SIG-M5 (cell line): ENCODE data around the gene INMT.

Experiments
- DNase-seq: peaks from one replicate; lab custom pipeline; 2025; lab: John Stamatoyannopoulos, UW

The INMT gene

DNA sequence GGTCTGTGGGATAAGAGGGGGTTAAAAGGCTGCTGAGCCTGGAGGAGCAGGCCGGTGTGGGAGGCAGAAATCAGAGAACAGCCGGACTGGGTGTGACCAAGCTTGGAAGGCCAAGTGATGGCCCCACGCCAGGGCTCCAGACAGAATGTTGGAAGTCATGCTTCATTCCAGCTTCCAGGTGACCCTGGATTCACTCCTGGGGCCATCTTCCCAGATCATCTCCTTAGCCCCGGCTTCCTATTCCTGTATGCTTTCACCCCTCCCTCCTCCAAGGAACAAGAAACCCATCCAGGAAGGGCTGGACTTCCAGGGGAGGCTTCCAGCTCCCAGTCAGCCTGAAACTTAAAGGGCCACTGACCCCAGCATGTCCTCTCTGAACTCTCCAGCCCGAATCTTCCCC is 1.0 kb downstream of the INMT start:
- no peak for DNase-seq

- no peak for DNase-seq
Measured at GRCh38 chr7:30754315-30754877, 2.5 kb downstream of the INMT start.

DNA sequence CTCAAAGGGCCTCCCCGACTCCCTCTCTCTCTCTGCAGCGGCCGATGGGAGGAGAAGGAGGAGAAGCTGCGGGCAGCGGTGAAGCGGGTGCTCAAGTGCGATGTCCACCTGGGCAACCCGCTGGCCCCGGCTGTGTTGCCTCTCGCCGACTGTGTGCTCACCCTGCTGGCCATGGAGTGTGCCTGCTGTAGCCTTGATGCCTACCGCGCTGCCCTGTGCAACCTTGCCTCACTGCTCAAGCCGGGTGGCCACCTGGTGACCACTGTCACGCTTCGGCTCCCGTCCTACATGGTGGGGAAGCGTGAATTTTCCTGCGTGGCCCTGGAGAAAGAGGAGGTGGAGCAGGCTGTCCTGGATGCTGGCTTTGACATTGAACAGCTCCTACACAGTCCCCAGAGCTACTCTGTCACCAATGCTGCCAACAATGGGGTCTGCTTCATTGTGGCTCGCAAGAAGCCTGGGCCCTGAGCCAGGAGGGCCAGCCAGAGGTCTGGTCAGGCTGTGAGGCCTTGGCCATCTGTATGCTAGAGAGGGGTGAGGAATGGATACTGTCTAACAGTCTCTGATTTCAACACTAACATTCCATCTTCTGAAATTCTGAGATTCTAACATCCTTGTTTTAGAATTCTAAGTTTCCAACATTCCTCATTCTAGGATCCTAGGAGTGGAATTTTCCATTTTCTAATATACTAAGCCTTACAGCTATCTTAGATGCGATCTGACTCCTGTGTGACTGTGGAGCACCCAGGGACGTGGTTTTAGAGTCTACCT is 3.6 kb downstream of the INMT start:
- no peak for DNase-seq

DNA sequence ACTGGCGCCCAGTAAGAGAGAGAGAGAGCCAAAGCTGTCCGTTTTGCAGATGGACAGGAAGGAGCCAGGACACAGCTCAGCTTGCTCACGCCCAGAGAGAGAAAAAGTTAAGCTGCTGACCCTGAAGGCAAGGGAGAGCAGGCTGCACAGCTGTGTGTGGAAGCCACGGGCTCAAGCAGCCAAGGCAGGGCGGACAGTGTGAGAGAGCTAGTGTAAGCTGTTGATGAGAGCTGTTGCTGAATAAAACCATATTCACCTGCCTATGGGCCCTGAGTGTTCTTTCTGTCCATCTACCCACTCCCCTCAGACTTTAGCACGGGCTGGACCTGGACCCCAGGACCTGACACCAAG is 5.4 kb downstream of the INMT start:
- DNase-seq = no peak

DNA sequence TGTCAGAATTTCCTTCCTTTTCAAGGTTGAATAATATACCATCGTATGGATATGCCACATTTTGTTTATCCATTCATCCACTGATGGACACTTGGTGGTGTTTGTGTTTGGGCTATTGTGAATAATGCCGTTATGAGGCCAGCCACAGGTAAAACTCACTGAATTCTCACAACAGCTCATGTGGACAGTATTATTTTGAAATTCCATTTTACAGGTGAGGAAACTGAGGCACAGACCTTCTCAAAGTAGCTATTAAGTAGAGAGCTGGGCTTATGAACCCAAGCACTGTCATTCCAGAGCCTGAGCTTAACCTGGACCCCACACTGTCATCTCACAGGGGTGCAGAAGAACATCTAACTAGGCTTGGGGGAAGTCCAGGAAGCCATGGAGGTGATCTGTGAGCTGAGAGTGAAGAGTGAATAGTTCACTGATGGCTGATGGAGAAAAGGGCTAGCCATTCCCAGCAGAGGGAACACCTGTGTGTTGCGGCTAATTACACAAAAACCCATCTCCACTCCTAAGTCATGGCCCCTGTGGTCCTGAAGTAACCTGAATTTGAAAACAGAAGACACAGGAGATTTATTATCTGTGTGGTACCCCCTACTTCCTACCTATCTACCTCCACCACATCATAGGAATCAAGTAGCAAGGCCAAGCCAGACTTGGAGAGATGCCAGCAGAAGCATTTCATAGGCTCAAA is 8.7 kb downstream of the INMT start:
- DNase-seq = no peak

DNA sequence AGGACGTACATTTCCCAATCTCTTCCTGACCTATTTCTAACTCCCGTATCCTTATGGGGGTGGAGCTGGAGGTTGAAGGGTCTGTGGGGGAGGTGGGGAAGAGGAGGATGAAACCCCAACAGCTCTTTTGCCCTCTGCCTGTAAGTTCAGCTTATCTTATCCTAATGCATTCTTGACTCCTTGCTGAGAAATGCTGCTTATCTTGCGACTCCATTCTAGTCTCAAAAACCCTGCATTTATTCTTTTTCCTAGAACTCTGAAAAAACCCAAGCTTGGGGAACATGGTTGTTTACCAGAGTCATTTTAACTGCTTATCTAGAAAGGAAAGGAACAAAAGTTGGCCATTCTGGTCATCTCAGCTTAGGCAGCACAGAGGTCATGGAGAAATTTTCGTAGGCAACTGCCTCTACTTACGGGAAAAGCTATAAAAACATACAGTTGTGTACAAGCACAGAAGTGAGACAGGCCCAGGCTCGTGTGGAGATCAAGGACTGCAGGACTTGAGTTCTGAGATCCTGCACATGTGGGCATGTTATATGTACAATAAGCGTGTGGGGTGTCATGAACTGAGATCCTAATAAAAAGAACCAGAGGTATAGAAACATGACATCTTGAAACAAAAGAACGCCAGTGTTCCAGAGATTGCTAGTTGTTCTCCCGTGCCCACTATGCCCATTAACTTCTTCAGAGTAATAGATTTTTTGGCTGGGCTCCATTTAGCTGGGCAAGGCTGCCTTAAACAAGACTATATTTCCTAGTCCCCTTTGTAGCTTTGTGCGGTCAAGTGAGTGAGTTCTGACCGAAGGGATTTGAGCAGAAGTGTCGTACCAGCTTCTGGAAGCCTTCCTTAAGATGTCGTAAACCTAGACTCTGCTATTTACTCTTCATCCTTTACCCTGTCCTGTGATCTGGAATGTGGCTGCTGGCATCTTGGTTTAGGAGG is 9.6 kb downstream of the INMT start:
- DNase-seq = no peak

- DNase-seq = no peak
Measured at GRCh38 chr7:30764030-30764975, 12.4 kb downstream of the INMT start.

DNA sequence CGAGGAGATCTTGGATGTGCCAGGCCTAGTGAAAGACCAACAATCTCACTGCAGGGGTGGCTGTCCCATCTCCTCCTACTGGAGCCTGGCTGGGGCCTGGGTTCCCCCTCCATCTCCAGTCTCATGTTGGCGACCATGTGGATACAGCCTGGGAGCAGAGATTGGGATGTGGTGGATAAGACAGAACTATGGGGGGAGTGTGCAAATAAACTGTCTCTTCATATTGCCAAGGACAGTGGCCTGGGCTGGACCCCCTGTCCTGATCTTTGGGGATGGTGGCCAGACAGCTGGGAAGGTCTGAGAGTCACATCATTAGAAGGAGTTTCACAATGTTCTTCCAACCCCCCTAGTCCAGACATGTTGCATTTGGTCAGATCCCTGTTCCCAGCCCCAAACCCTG is 13.5 kb downstream of the INMT start:
- no peak for DNase-seq

DNA sequence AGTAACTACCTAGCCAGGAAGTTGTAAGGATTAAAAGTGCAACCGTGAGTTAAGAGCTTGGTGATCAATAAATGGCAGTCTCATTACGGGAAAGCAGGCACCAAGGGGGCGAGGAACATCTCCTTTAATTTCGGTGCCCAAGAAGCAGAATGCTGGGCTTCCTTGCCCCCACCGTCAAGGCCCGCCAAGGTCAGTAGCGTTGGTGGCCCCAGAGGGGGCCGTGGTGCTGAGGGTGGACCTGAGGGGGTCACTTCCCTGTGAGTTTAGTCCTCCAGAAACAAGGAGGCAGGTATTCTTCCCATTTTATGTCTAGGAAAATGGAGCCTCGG is 18.9 kb downstream of the INMT start:
- no peak for DNase-seq

GRCh38 chr7:30771174-30771879 is 19.4 kb downstream of the INMT start, which contains the start of gene MINDY4:
Gene MINDY4, plus strand, starts transcription at chr7:30771417. Its CDS starts 77 bp downstream, at chr7:30771494.
- DNase-seq = no peak

- no peak for DNase-seq
Measured at GRCh38 chr7:30771880-30772425, 20.0 kb downstream of the INMT start.

DNA sequence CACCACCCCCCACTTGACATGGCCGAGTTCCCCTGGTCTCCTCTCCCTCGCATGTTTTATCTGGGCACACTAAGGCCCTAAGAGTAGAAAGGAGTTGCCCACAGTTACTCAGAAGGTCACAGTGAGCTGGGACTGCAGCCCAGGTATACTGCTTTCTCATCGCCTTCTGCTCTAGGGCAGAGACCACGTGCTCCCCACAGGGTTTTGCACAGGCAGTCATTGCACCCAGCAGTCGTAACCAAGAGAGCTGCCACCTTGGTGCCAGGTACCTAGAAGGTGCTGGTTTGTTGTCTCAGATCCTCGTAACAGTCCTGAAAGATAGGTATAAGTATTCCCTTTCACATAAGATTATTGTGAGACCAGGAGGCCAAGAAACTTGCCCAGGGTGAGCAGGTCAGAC is 21.0 kb downstream of the INMT start:
- DNase-seq = no peak

GRCh38 chr7:30775992-30776391 is 24.1 kb downstream of the INMT start:
- no peak for DNase-seq

DNA sequence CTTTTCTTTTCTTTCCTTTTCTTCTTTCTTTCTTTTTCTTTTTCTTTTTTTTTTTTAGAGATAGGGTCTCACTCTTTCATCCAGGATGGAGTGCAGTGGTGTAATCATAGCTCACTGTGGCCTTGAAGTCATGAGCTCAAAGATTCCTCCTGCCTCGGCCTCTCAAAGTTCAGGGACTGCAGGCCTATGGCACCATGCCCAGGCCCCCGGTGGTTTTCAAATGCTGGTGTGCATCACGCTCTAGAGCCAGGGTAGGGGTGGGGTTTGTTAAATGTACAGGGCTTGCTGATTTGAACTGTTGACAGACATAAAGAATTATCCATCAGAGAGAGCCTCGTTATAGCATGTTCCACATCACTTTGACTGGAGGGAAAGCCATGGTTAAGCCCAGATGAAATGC is 25.0 kb downstream of the INMT start:
- no peak for DNase-seq

DNA sequence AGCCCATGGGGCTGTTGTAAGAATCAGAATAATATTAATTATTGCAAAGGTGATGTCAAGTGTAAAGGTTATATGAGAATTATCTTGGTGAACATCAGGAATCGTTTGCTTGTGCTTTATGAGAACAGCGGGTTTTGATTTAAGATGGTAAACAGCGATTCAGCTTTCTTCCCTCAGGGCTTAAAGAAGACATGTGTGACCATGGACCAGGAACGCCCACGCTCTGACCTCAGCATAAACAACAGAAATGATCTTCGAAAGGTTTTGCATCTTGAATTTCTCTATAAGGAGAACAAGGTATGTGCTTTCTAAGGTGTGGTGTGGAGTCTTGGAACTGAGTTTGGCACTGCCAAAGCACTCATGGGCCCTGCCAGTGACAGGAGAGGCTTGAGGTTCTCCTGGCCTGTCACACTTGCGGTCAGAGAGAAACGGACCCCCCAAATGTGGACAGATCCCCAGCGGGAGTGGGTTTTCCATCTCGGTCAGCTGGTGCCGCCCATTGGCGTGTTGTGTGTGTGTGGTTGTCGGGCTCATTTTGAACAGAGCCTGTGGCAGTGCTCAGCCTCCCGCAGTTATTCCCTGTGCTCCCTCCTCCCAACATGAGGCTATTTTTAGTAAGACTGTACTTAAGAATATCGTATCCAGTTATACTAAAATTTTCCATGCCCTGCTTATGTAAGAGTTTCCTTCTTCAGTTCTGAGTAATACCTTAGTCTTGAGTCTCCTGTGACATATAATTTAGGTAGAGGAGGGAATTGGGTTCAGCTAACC is 26.5 kb downstream of the INMT start:
- no peak for DNase-seq

- DNase-seq = no peak
Measured at GRCh38 chr7:30779574-30779973, 27.6 kb downstream of the INMT start.

DNA sequence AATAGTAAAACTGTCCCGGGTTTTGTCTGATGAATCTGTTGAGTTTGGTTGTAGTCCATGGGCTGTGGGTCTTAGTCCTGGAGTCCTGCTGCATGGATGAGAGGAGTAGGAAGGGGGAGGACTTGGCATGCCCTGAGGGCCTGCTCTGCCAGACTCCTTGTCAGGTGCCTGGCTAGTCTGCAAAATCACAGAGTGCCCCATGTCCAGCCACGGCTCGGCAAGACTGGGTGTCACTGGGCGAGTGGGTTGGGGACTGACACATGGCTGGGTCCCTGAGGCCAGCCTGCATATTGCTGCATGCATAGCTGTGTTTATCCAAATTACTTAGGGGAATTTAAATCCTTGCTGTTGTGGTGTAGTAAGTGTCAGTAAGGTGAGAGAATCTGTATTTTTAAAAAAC is 29.0 kb downstream of the INMT start:
- DNase-seq = no peak

GRCh38 chr7:30782690-30783089 is 30.8 kb downstream of the INMT start:
- no peak for DNase-seq

DNA sequence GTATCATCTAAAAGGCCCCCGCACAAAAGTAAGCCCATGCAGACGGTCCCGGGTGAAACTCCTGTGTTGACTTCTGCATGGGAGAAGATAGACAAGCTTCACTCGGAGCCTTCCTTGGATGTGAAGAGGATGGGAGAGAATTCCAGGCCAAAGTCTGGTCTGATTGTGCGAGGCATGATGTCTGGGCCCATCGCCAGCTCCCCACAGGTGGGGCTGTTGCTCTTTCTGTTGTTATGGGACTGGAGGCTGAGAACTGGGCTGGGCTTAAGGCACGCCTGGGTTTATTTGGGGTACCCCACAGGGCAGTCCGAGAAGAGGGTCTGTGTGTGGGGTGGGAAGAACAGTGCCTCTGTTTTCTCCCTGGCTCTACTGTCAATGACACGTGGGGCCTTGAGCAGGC is 33.9 kb downstream of the INMT start:
- DNase-seq = no peak

GRCh38 chr7:30787486-30787885 is 35.6 kb downstream of the INMT start:
- no peak for DNase-seq
